PFSK-1 (cell line): ENCODE measurements around the gene SLC51A.

Source experiments
- POLR2AphosphoS5 ChIP-seq: IDR thresholded peaks from 2 replicates; pipeline ENCODE4 v1.6.1; 2012; ENCODE audit warnings: low read depth, mild to moderate bottlenecking, control low read depth, low read length, moderate library complexity
- SIN3A ChIP-seq: IDR thresholded peaks from 2 replicates; pipeline ENCODE4 v1.6.1; 2012; ENCODE audit warnings: mild to moderate bottlenecking, low read length, moderate library complexity, borderline replicate concordance; ENCODE audit not compliant: insufficient read depth
- TAF1 ChIP-seq: IDR thresholded peaks from 2 replicates; pipeline ENCODE4 v1.6.1; 2012; ENCODE audit warnings: low read length, control low read depth, borderline replicate concordance; ENCODE audit not compliant: insufficient read depth
- TF ChIP-seq, protein P1 (sequence below), 2 experiments: IDR thresholded peaks; 2 replicates each; pipeline versions ENCODE4 v1.6.1 to v1.8.0; 2011 to 2012; ENCODE audit warnings: low read depth in 2 of 2, low read length in 2 of 2, control low read depth in 1 of 2, inconsistent platforms in 1 of 2, mild to moderate bottlenecking in 1 of 2, moderate library complexity in 1 of 2; ENCODE audit not compliant: insufficient read depth in 1 of 2

GRCh38 chr3:196216089-196216564 lies at the start of gene SLC51A:
- no peak for TF ChIP-seq POLR2AphosphoS5
- TF ChIP-seq, protein P1, sequence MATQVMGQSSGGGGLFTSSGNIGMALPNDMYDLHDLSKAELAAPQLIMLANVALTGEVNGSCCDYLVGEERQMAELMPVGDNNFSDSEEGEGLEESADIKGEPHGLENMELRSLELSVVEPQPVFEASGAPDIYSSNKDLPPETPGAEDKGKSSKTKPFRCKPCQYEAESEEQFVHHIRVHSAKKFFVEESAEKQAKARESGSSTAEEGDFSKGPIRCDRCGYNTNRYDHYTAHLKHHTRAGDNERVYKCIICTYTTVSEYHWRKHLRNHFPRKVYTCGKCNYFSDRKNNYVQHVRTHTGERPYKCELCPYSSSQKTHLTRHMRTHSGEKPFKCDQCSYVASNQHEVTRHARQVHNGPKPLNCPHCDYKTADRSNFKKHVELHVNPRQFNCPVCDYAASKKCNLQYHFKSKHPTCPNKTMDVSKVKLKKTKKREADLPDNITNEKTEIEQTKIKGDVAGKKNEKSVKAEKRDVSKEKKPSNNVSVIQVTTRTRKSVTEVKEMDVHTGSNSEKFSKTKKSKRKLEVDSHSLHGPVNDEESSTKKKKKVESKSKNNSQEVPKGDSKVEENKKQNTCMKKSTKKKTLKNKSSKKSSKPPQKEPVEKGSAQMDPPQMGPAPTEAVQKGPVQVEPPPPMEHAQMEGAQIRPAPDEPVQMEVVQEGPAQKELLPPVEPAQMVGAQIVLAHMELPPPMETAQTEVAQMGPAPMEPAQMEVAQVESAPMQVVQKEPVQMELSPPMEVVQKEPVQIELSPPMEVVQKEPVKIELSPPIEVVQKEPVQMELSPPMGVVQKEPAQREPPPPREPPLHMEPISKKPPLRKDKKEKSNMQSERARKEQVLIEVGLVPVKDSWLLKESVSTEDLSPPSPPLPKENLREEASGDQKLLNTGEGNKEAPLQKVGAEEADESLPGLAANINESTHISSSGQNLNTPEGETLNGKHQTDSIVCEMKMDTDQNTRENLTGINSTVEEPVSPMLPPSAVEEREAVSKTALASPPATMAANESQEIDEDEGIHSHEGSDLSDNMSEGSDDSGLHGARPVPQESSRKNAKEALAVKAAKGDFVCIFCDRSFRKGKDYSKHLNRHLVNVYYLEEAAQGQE (IDR thresholded peaks at IDR 0.05; ENCODE audit: insufficient read depth in 1 of 2, low read depth in 2 of 2, low read length in 2 of 2), result no peak
- TF ChIP-seq TAF1, result no peak
- TF ChIP-seq SIN3A, result no peak
